ENCODE results near the gene MICU1.
"Not testable (repeated sequence)": the region's sequence is repeated elsewhere in the genome, so short reads cannot be mapped to it uniquely, and the experiment has no call there.

The MICU1 gene

GRCh38 chr10:72445851-72446250 is 180.0 kb downstream of the MICU1 start:
- no peak for DNase-seq (ENCODE audit: low read depth)

DNA sequence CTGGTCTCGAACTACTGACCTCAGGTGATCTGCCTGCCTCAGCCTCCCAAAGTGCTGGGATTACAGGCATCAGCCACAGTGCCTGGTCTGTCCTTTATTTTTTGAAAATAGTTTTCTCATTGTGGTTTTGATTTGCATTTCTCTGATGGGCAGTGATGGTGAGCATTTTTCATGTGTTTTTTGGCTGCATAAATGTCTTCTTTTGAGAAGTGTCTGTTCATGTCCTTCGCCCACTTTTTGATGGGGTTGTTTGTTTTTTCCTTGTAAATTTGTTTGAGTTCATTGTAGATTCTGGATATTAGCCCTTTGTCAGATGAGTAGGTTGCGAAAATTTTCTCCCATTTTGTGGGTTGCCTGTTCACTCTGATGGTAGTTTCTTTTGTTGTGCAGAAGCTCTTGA is 182.9 kb downstream of the MICU1 start:
- DNase-seq (ENCODE audit: low read depth), result not testable (repeated sequence)

GRCh38 chr10:72435570-72435969 is 190.3 kb downstream of the MICU1 start:
- DNase-seq (ENCODE audit: low read depth), result no peak

- not testable (repeated sequence) for DNase-seq (ENCODE audit: low read depth)
Observed at GRCh38 chr10:72430936-72431335, 194.9 kb downstream of the MICU1 start.

- no peak for DNase-seq (ENCODE audit: low read depth)
Observed at GRCh38 chr10:72429931-72430330, 195.9 kb downstream of the MICU1 start.

GRCh38 chr10:72426986-72427385 is 198.9 kb downstream of the MICU1 start:
- DNase-seq (ENCODE audit: low read depth), result no peak

- DNase-seq (ENCODE audit: low read depth), result no peak
Observed at GRCh38 chr10:72425133-72425532, 200.7 kb downstream of the MICU1 start.

- DNase-seq (ENCODE audit: low read depth), result no peak
Observed at GRCh38 chr10:72424561-72424960, 201.3 kb downstream of the MICU1 start.

GRCh38 chr10:72423426-72423825 is 202.5 kb downstream of the MICU1 start:
- DNase-seq (ENCODE audit: low read depth), result no peak

DNA sequence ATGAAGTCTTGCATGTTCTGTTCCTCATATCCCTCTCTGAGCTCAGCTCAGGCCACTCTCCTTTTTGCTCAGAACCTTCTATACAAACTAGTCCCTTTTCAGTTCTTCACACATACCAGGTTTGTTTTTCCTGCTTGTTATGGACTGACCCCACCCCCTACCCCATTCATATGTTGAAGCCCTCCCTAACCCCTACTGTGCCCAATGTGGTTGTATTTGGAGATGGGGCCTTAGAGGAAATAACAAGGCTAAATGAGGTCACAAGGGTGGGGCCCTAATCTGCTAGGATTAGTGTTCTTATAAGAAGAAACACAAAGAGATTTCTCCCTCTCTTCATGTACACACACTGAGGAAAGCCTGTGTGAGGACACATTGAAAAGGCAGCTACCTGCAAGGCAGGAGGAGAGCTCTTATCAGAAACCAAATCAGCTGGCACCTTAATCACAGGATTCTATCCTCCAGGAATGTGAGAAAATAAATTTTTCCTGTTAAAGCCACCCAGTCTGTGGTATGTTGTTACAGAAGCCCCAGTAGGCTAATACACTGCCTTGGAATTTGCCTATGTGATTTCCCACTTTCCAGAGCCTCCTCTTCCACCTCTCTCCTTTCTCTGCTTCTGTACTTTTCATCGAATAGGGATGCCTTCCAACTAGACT is 203.9 kb downstream of the MICU1 start:
- no peak for DNase-seq (ENCODE audit: low read depth)

- DNase-seq (ENCODE audit: low read depth), result no peak
Observed at GRCh38 chr10:72419241-72419640, 206.6 kb downstream of the MICU1 start.

DNA sequence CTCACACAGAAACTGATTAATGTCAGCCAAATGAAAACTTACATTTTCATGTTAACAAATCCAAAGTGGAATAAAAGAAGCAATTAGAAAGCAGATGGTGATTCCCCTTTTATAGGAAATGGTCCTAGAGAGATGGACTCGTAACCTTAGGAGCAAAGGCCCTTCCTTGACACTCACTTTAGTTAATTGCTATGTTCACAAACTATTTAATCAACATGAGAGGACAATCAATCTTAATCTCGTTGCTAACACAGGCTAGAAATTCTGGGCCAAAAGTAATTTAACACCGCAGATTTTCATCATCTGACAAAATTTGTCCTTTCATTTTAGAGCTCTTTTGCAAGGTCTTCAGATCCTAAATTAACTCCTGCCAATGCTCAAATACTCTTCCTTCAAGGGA is 207.2 kb downstream of the MICU1 start:
- DNase-seq (ENCODE audit: low read depth), result no peak

GRCh38 chr10:72417971-72418370 is 207.9 kb downstream of the MICU1 start:
- no peak for DNase-seq (ENCODE audit: low read depth)

DNA sequence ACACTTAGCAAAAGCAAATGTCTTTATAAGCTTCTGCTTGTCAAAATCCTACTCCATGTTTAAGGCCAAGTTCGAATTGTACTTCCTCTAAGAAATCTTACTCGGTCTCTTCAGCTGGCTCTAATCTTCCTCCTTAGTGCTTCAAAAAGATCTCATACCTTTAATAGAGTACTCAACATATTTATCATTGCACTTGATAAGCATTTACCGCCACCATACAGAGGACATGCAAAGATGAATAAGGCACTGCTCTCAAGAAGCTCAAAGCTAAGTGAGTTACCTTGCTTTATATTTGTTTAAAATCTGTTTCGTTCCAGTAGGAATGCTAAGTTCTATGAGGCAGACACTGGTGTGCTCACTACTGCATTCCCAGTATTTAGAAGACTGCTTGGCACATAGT is 209.2 kb downstream of the MICU1 start:
- no peak for DNase-seq (ENCODE audit: low read depth)

DNA sequence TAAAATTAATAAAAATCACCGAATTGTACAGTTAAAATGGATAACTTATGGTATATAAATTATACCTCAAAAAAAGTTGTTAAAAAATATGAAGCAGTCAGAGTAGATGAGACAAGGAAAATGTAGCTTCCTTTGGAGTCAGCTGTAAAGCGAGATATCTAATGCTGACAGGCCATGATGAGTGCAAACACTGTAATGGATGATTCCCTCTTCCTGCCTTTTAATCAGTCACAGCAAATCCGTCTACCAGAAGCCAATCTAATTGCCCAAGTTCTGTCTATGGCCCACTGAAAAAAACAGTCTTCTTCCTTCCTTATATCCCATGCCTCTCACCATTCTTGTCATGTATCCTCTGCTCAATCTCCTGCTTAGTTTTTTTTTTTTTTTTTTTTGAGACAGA is 211.2 kb downstream of the MICU1 start:
- DNase-seq (ENCODE audit: low read depth), result no peak

GRCh38 chr10:72409167-72409566 is 216.7 kb downstream of the MICU1 start:
- DNase-seq (ENCODE audit: low read depth), result no peak

DNA sequence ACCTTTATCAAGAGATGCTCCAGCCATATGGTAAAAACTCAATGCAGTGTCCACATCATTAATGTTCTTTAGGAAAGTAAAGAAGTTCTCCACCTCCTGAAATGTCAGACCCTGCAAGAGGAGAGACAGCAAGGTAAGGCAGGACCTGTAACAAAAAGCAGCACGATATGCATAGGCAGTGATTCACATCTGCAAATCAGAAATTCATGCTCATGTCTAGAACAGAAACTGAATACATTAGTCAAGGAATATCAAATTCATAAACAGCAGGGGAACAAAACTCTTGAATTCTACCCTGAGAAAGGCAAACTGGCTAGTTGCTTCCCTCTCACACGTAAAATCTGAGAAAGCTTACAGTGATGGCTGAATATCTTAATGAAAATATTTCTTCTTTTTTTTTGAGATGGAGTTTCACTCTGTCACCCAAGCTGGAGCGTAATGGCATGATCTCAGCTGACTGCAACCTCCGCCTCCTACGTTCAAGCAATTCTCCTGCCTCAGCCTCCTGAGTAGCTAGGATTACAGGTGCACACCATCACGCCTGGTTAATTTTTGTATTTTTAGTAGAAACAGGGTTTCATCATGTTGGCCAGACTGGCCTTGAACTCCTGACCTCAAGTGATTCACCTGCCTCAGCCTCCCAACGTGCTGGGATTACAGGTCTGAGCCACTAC is 217.8 kb downstream of the MICU1 start:
- no peak for DNase-seq (ENCODE audit: low read depth)

DNA sequence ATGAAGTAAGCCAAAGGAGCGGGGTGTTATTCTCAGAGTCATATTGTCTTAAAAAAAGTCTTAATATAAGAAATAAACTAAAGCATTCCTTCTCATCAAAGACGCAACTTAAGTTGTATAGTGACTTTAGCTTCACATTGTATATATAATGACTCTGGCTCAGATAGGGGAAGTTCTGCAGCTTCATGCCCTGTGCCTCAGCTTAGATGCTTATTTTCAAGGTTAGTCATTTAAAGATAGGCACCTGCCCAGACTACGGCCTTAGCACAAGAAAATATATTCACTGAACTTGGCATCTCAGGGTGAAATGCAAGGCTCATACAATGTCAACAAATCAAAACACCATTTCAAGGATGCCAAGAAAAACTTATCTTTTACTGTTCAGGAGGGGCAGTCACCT is 218.4 kb downstream of the MICU1 start:
- no peak for DNase-seq (ENCODE audit: low read depth)

DNA sequence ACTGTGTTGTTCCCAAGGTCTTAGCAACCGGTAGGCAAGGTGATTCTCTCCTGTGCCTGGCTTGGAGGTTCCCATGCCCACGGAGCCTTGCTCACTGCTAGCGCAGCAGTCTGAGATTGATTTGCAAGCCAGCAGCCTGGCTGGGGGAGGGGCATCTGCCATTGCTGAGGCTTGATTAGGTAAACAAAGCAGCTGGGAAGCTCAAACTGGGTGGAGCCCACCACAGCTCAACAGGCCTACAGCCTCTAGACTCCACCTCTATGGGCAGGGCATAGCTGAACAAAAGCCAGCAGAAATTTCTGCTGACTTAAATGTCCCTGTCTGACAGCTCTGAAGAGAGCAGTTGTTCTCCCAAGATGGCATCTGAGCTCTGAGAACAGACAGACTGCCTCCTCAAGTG is 230.3 kb downstream of the MICU1 start:
- not testable (repeated sequence) for DNase-seq (ENCODE audit: low read depth)

GRCh38 chr10:72392571-72392970 is 233.3 kb downstream of the MICU1 start:
- DNase-seq (ENCODE audit: low read depth), result no peak

DNA sequence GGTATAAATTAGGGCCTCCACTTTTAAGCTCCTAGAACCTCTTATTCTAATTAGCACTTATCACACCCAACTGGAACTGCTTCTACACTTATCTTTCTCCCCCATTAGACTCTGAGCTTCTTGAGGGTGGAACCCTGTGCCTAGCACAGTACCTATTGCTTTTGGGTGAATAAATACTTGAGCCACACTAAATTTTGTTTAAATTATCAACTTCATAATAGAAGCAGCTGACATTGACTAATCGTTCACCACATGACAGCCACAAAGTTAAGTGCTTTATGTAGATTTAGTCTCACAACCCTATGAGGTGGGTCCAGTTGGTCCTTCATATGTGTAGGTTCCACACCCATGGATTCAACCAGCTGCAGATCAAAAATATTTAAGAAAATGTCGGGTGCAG is 235.1 kb downstream of the MICU1 start:
- DNase-seq (ENCODE audit: low read depth), result no peak

DNA sequence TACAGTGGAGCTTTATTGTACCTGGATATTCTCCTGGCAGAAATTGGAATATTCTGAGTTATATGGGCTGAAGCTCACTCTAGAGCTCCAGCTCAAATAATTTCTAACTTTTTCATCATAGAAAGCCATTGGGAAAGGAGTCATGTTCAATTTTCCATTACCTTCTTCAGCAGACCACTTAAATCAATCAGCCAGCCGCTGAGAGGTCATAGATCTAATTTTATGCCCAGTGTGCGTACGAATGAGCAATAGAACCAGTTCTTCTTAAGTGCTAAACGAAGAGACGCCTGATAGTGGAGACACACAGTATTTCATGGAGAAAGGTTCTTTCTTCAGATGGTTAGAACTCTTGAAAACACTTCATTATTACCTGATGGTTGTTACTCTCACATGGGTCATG is 236.2 kb downstream of the MICU1 start:
- DNase-seq (ENCODE audit: low read depth), result no peak

DNA sequence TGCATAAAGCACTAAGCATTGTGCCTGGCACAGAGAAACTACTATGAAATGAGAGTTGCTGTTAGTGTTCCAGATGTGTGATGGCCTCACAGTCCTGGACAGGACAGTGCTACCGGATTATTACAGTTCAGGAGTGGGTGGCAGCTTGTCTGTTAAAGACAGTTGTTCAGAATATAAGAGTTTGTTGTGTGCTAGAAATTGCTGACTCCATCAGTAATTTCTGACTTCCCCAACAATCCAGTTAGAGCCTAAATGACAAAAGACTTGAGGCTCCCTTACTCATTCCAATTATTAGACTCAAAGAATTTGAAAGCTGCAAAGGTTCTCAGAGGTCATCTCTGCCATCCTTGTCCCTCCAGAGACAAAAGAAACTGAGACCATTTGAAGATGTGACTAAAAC is 236.9 kb downstream of the MICU1 start:
- no peak for DNase-seq (ENCODE audit: low read depth)

DNA sequence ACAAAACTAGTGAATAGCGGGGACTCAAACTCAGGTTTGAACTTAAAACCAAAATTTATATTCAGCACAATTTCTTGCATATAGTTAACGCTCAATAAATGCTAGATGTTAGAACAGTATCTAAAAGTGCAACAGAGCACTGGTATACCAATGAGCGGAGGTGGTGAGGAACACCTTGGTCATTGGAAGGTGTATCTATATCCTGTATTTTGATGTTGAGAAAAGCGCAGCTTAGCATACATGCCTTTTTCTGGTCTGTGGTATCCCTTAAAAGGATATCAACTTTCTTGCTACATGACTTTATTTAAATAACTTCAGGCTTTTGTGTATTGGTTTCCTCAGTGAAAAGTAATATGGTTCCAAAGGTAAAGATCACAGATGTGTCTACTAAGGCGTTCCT is 237.8 kb downstream of the MICU1 start:
- no peak for DNase-seq (ENCODE audit: low read depth)
